ENCODE measurements around the gene STARD7.

DNA sequence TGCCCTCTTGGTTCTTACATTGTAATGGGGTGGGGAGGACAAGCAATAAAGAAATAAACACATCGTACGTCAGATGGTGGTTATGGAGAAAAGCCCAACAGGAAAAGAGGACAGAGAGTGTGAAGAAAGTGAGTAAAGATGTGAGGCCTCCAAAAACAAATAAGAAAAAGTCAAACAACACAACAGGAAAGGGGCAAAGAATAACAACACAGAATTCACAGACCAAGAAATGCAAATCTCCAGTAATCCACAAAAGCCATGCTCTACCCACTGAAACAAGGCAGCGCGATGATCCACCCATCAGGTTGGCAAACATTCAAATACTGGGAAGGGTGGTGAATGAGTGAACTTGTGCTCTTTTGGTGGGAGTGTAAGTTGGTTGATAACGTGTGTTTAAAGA lies 46.7 kb downstream of the STARD7 start:
- TF ChIP-seq, protein P1, sequence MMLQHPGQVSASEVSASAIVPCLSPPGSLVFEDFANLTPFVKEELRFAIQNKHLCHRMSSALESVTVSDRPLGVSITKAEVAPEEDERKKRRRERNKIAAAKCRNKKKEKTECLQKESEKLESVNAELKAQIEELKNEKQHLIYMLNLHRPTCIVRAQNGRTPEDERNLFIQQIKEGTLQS (CRISPR knock-in tag; IDR thresholded peaks at IDR 0.05): no peak
- TF ChIP-seq ZNF460 (CRISPR knock-in tag; IDR thresholded peaks at IDR 0.05; ENCODE audit: borderline replicate concordance): no peak
- TF ChIP-seq NAIF1 (CRISPR knock-in tag; IDR thresholded peaks at IDR 0.05; ENCODE audit: borderline replicate concordance): no peak
- TF ChIP-seq ZBTB21 (CRISPR knock-in tag; IDR thresholded peaks at IDR 0.05): no peak
- no peak for TF ChIP-seq ZNF510 (CRISPR knock-in tag; IDR thresholded peaks at IDR 0.05; ENCODE audit: low read depth)
- TF ChIP-seq, protein P2, sequence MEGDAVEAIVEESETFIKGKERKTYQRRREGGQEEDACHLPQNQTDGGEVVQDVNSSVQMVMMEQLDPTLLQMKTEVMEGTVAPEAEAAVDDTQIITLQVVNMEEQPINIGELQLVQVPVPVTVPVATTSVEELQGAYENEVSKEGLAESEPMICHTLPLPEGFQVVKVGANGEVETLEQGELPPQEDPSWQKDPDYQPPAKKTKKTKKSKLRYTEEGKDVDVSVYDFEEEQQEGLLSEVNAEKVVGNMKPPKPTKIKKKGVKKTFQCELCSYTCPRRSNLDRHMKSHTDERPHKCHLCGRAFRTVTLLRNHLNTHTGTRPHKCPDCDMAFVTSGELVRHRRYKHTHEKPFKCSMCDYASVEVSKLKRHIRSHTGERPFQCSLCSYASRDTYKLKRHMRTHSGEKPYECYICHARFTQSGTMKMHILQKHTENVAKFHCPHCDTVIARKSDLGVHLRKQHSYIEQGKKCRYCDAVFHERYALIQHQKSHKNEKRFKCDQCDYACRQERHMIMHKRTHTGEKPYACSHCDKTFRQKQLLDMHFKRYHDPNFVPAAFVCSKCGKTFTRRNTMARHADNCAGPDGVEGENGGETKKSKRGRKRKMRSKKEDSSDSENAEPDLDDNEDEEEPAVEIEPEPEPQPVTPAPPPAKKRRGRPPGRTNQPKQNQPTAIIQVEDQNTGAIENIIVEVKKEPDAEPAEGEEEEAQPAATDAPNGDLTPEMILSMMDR (CRISPR knock-in tag; IDR thresholded peaks at IDR 0.05): no peak
- TF ChIP-seq NFIC (IDR thresholded peaks at IDR 0.05; ENCODE audit: low read length): no peak
- no peak for TF ChIP-seq POLR2AphosphoS5 (IDR thresholded peaks at IDR 0.05; ENCODE audit: low read depth, low read length)
- no peak for TF ChIP-seq KDM2A (CRISPR knock-in tag; IDR thresholded peaks at IDR 0.05; ENCODE audit: borderline replicate concordance, low read depth)
- TF ChIP-seq, protein P3, sequence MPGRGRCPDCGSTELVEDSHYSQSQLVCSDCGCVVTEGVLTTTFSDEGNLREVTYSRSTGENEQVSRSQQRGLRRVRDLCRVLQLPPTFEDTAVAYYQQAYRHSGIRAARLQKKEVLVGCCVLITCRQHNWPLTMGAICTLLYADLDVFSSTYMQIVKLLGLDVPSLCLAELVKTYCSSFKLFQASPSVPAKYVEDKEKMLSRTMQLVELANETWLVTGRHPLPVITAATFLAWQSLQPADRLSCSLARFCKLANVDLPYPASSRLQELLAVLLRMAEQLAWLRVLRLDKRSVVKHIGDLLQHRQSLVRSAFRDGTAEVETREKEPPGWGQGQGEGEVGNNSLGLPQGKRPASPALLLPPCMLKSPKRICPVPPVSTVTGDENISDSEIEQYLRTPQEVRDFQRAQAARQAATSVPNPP (CRISPR knock-in tag; IDR thresholded peaks at IDR 0.05): no peak
